HG03064 (cell line): ENCODE results near the gene WNT9B.
"Not testable (repeated sequence)": the region's sequence is repeated elsewhere in the genome, so short reads cannot be mapped to it uniquely, and the experiment has no call there.

Experiments
- ATAC-seq: cut with Tn5 transposase; IDR thresholded peaks from one replicate; pipeline ENCODE4 v1.9.1; 2021; ENCODE audit warnings: low read depth; ENCODE audit not compliant: unreplicated experiment

Gene WNT9B

DNA sequence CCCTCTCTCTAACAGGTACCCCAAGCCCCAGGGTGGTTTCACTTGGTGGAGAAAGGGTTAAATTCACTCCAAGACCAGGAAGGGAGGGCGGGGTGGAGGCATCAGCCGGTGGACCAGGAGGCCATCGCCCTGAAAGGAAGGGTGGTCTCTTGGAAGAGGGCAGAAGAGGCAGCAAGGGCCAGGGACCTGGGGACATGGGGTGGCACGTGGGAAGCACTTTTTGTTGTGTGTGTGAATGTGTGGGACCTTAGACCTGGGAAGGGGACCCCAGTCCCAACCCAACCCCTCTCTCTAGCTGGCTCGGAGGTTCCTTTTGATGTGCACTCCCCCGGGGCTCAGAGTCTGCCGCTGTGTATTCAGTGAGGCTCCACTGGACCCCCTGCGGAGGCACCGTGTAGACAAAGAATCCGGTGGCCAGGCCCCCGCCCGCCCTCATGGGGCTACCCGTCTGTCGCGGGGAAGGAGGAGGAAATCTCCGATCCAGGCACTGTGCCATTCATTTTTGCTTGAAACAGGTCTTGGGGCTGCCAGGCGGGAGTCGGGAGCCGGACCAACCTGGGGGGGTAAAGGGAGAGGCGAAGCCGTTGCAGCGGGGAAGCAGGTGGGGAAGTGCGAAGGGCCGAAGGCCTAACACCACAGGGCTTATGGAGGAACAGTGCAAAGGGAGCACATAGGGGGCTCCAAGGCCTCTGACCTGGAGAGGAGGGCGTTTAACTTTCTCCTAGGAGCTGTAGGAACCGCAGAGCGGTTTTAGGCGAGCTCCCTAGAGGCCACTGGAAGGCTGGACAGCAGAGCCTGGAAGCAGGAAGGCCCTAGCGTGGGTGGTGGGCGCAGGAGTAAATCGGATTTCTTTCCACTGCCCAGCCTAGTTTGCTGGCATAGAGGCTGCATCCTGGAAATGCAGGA lies 29.6 kb upstream of the WNT9B start:
- no peak for ATAC-seq

DNA sequence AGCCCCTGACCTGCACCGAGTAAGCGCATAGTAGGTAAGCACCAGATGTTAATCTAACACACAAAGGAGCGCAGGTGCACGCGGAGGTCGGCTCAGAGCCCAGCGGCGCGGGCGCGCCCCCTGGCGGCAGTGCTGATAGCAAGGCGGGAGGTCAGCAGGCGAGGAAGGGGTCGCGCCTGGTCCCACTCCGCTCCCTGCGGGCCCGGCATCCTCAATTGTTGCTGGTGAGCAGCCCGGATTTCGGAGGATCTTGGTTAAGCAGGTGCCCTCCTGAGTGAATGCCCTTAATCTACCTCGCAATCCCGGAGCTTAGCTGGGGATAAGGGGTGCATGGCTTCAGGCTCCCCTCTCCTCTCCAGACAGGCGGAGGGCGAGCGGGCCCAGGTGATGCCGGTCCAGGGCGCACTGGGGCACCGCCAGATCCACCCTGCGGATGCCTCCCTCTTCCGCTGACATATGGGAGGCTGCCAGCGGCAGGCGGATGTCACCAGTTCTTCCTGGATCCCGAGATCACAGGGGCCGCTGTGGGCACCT lies 28.9 kb upstream of the WNT9B start:
- ATAC-seq = no peak

DNA sequence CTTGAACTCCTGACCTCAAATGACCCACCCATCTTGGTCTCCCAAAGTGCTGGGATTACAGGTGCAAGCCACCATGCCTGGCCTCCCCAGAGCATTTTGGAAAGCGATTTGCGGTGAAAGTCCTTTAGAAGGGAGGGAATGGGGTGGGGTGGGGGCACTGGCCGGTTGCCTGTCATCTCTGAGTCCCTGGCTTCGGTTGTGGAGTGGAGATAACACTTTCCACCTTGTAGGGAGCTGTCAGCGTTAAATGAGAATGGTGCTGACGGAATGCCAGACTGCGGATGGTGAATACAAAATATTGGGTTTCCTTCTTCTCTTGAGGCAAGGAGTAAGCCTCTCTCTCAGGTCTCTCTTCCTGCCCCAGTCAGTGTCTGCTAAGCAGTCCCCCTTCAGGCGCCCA lies 27.7 kb upstream of the WNT9B start:
- ATAC-seq = no peak

DNA sequence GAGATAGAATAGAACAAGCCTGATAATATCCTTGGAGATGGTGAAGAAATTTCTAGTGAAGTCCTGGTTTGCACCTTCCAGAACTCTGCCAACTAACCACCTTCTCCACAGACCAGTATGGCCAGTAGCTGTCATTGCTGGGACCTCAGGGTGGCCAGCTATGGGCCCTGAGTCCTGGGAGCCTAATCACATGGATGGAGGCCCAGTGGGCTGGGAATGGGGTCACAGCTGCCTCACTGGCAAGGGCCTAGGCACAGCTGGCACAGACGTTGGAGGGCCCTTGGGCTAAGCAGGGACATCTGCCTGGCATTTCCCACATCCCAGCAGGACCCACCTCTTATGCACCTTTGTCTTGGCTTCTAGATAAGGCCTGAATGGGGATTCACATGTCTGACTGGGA lies 25.3 kb upstream of the WNT9B start:
- ATAC-seq = no peak

DNA sequence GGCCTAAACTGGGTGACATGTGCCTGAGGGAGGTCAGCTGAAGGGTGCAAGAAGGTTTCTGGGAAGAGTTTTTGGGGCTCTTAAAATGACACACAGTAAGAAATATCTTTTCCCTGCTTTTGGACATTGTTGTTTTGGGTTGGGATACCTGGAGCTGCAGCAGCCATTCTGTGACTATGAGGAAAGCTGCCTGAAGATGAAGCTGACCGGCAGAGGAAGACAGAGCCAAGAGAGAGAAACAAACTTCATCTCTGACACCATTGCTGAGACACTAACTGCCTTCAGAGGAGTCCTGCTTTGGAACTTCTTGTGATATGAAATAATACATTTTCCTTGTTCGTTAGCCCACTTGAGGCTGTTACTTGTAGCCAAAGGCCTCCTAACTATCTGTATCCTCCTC lies 24.1 kb upstream of the WNT9B start:
- no peak for ATAC-seq

DNA sequence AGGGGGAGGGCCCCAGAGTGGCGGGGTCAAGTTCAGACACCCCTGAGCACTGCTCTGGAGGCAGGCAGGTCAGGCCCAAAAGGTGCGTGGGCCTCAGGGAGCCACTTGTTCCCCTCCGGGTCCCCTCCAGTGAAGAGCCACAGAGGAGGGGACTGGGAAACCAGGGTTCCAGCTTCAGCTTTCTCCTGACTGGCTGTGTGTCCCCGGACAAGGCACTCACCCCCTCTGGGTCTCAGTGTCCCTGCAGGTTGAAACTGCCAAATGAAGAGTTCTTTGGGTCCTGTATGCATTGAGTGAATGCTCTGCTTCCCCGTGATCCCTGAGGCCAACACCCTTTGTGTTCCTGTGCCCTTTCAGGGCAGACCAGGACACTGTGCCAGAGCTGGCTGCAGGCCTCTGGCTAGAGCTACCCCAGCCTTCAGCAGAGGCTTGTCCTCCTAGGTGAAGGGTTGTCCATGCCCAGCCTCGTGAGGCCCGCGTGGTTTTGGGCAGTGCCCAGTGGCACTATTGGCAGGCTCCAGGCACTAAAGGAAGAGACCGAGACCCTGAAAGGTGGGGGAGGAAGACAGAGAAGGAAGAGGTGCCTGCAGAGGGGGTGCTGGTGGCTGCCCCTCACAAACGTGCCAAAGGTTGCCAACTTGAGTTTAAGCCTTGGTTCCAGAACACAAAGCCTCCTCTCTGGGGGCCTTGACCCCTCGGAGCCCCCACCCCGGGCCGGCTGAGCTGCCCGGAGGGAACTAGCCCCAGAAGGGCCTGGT lies 19.6 kb upstream of the WNT9B start:
- ATAC-seq = no peak

DNA sequence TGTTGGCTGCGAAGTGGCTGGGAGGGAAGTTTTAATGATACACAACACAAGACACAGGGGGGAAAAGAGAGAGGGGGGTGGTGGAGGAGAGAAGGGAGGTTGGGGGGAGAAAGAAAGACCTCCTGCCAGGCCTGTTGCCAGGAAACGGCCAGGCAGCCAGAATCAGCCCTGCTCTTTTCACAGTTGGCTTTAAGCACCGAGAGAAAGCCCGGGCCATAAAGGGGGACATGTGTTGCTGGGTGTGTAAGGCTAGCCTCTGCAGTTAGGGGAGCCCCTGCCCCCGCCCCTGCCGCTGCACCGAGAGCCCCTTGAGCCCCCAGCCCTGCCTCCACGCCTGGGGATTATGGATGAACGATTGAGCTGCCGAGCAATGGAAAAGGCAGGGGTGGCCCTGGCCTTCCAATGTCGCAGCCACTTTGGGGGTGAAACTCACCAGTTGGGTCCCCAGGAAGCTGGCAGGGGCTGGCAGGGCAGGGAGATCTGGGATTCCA lies 19.0 kb upstream of the WNT9B start:
- no peak for ATAC-seq

DNA sequence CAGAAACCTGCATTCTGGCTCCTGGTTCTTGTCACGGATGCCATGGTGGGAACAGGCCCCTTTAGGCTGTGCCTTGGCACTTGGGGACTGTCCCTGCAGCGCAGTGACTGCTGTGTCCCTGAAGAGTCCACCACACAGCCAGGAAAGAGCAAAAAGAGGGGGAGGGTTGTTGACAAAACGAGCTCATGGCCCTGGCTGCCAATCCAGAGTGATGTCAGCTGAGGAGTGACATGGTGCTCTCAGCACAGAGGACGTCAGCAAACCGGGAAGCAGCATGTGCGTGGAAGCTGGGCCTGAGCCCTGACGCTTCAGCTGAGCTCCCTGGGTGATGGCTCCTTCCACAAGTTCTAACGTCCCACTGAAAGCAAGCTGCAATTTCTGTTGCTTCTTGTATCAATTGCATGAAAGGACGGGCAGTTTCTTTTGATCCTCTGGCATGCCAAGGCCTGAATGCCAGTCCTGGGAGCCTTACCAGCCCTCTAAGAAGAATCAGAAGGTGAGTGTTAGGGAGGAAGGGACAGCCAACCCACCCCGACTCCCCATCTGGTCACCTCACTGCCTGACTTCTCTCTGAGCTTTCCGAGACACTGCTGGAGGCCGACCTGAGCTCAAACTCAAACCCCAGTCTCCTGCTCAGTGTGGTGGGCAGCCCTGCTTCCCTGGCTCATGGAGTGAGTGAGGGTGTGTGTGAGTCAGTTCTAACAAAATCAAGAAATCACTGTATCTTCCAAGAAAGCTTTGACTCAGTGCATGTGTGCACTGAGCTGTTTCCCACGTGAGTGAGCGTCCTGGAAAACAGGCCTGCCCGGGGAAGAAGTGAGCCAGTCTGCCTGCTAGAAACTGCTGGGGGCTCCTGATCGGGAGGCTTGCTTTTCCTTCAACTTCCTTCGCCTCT lies 18.2 kb upstream of the WNT9B start:
- ATAC-seq = no peak

DNA sequence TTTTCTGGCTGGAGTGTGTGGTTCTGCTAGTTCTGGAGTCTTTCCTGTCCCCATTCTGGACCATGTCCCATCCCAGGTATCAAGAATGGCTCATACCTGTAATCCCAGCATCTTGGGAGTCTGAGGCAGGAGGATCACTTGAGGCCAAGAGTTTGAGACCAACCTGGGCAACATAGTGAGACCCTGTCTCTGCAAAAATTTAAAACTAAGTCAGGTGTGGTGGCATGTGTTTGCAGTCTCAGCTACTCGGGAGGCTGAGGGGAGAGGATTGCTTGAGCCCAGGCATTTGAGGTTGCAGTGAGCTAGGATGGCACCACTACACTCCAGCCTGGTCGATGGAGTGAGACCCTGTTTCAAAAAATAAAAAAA lies 17.6 kb upstream of the WNT9B start:
- no peak for ATAC-seq

DNA sequence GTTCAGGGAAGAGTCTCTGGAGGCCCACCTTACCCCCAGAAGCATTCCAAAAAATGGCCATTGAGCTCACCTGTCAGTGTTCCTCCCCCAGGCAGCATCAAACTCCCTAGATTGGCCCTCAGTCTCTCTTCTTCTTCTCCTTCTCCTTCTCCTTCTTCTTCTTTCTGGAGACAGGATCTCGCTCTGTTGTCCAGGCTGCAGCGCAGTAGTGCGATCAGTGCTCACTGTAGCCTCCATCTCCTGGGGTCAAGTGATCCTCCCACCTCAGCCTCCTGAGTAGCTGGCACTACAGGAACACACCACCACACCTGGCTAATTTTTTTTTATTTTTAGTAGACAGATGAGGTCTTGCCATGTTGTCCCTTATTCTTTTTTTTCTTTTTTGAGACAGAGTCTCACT lies 16.5 kb upstream of the WNT9B start:
- ATAC-seq = no peak

DNA sequence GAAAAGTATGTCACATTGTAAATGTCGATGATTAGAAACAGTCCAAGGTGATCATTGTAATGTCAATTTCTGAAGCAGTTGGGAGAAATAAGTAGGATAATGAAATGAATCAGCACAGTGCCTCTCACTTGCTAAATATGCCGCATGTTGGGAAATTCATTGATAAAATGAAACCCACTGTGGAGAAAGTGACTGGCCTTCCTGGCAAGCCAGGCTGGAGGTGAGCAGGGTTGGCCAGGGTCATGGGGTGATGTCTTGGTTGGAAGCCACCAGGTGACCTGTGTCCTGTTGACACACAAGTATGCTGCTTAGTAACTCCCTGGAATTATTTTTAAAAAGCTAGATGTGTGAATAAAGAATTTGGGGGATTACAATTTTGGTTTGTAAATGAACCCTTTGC lies 14.9 kb upstream of the WNT9B start:
- no peak for ATAC-seq

DNA sequence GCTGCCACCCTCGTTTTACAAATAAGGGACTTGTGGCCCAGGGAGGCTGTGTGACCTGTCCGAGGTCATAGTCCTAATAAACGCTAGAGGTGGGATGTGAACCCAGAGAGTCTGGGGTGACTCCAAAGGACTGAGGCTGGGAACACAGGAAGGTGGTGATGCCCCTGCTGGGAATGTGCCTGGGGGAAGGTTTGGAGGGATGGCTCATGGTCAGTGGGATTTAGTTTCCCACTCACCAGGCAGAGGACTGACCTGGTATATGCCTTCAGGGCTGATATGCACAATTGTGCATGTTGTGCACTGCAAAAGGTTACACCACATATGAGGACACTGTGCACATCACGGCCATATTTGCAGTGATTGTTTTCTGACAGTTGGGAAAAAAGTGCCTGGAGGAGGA lies 13.9 kb upstream of the WNT9B start:
- no peak for ATAC-seq

DNA sequence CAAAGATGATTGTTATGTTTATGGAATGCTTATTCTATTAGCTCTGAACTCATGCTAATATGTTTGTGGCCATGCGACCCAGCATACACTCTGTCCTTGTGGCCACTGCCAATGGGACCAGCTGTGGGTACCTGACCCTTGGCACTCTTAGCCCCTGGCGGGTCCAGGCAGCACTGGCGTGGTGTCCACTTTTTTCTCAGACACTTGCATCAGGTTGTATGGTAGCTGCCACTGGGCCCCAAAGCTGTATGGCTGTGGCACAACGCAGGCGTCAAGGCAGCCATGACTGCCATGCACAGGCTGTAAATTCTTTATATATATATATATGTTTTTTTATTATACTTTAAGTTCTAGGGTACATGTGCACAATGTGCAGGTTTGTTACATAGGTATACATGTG lies 12.2 kb upstream of the WNT9B start:
- no peak for ATAC-seq

DNA sequence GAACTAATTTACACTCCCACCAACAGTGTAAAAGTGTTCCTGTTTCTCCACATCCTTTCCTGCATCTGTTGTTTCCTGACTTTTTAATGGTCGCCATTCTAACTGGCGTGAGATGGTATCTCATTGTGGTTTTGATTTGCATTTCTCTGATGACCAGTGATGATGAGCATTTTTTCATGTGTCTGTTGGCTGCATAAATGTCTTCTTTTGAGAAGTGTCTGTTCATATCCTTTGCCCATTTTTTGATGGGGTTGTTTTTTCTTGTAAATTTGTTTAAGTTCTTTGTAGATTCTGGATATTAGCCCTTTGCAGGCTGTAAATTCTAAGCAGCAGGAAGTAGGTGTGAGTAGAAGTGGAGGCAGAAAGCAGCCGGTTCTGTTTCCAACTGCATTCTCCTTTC lies 10.8 kb upstream of the WNT9B start:
- not testable (repeated sequence) for ATAC-seq

DNA sequence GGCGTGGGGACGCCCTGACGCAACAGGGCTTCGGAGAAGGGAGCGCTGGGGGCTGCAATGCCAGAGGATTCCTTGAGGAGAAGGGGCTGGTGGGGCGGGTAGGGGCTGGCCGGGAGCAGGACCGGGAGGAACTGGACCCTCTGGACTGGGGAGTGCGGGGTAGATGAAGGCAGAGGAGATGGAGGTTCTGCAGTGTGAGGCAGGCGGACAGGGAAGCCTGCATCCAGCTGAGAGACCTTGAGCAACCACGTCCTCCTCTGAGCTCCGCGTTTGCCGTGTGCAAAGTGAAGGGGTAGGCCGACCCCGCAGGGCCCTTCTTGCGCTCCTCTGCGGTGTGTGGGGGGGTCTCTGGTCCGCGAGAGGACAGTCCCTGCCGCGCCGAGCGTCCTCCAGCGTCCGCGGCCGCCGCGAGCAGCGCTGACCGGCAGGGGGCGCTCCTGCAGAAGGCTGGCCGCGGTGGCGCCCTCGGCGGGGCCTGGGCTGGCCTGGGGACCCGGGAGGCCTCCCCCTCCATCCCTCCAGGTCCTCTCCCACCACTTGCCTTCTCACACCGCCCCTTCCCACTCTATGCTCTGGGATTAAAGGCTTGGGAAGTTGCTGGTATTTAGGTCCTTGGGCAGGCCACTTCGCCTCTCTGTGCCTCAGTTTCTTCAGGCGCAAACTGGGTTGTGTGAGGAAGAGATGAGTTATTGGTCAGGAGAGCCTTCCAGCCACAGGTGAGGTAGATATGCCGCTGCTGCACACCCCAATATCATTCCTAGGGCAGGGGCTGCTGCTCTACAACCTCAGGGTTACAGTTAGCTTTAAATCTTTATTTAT lies 9.6 kb upstream of the WNT9B start:
- no peak for ATAC-seq

DNA sequence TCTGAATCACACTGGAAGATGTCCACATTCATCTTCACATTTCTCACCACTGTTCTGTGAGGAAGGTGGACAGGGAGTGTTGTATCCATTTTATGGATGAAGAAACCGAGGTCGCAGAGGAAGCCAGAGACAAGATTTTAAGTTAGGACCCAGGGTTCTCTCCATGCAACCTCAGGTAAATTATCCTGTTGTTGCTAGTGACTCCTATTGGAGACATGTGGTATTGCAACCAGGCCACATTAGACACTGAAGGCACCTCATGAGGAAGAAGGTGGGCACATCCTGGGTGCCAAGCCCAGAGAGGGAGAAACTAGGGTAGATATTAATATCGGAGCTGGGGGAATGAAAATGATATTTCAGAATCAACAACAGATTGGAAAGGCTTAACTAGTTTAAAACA lies 8.5 kb upstream of the WNT9B start:
- ATAC-seq = no peak

DNA sequence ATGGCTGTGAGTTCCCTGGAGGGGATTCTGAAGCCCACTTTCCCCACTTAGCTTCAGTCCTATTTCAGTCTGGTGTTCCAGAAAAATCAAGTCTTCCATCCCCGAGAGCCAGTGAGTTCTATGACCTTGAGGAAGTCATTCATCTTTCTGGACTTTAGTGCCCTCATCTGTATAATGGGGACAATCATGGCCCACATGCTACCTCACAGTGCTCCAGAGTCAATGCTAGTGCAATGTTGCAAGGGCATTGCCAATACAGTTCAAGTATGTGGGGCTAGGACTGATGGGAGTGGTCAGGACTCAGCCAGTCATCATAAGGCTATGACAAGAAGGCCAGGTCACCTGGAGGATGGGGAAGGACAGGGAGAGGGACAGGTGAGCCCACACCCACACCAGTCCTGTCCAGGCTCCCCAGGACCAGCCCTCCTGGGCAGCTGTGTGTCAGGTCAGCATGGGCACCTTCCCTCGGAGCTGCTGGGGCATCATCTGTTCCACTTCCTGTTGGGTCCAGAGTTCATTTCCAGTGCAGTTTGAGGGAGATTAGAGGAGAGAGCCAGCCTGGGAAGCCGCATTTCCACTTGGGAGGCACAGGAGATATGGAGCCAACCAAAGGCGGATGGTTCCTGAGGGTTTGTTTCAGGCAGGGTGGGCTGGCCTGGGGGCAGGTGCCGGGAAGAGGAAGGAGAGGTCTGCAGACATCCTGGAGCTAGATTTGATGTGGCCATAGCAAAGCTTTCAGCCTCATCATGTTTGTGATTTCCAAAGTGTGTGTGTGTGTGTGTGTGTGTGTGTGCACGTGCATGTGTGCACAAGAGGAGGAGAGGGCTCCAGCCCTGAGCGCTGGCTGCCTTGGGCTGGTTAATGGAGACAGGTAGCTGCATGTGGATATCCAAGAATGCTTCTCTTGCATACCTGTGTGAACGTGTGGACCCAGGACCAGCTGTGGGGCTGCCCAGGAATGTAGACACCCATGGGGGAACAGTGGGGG lies 3.9 kb upstream of the WNT9B start:
- ATAC-seq = no peak

DNA sequence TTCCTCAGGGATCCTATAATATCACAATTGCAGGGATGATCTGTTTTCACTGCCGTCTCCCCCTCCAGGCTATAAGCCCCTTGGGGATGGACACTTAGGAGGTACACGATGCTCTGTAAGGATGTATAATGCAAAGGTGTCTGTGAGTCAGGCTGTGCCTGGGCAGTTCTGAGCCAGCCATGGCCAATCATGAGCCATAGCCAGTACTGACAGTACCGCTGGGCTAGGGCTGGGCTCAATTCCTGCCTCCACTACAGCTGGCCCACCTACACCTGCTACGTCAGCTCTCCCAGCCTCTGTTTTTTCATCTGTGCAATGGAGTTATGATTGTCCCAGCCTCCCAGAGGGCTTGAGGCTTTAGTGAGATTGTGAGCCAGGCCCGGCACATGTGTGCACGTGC lies 2.8 kb upstream of the WNT9B start:
- no peak for ATAC-seq

DNA sequence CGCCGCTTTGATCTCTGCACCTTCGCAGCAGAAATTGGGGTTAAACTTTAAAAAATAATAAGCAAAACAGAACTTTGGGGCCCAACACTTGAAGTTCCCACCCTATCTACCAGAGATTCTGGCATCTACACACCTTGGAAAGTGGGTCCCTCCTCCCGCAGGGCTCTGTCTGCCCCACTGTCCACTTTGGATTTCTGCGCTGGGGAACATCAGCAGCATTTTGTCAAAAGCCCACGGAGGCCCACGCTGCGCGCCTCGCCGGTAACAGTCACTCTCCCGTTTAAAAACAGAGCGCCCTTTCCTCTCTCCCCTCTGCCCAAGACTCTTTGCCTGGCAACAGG lies 725 bp upstream of the WNT9B start:
- no peak for ATAC-seq
